ENCODE results near the gene ECE1. TPM values are rescaled to one million over a fixed set of nuclear protein-coding genes. Genes with fewer than 3 reads are reported as not detected.

The ECE1 gene
- total and polyA plus RNA-seq, 9 of the 15 experiments (the other 6 are each of a cell fraction or from before 2014, with no cell fraction given) = 0.56 to 34.8 (median 11.0) TPM

DNA sequence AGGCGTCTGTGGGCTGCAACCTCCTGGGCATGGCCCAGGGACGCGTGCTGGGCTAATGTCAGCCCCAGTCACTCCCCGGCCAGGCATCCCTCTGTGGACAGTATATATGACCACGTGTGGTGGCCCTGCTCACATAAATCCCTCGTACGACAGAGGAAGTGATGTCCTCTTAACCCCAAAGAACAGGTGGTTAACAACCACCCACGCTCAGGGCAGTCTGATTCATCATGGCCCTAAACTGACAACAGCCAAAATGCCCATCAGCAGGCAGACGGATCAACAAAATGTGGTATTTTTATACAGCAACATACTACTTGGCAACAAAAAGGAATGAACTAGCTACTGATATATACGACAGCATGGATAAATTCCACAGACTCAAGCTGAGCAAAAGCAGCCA is 51.0 kb downstream of the ECE1 start:
- DNase-seq (ENCODE audit: extremely low read depth in 1 of 4, low spot score in 3 of 4) (no peak), FAIRE-seq (no peak), ATAC-seq (no peak; the same call in 2 of the 3 replicates)
- peak overlapping the region in 1 of 2 experiments; percentile 42; a peak in 1 of 4 replicates for H3K9ac ChIP-seq (ENCODE audit: insufficient read depth in 1 of 2, low read depth in 2 of 2, low read length in 2 of 2)
- 64% methylated on average over 10 of the region's 10 CpGs for WGBS (ENCODE audit: insufficient coverage, low coverage, missing lambda C conversion rate)
- H3K4me3 ChIP-seq = no peak overlapping the region
- H3K36me3 ChIP-seq (ENCODE audit: control insufficient read depth, insufficient read depth, low read length) = peaks cover 7% of the 10 kb centered on the region; the same call in 1 of the 3 replicates
- POLR2A ChIA-PET = interaction anchor here (1.7 kb wide), 1 partner anchor 16 kb away, joined by 4 read pairs; no protein-coding TSS in a partner anchor
- CTCF ChIA-PET (ENCODE audit: low intra/inter-chr PET ratio) = no interaction called here
- in situ Hi-C loops (cut with MboI) = no loop called here
- intact Hi-C loops (cut with micrococcal nuclease) = loop anchor here (5.0 kb wide), 1 partner anchor 418 kb away; no protein-coding TSS in a partner anchor
- no peaks in the 10 kb centered on the region for H4K20me1 ChIP-seq (replicated peaks; ENCODE audit: control insufficient read depth, insufficient read depth, low read length)
- no peak overlapping the region for H2AFZ ChIP-seq (ENCODE audit: low read depth, low read length)
- BruUV-seq (replicated peaks) = no TSS peak
- H3K4me1 ChIP-seq (replicated peaks in 1 of 2; ENCODE audit: control insufficient read depth in 2 of 2, insufficient read depth in 2 of 2, low read length in 2 of 2) = no peaks in the 10 kb centered on the region
- no peak overlapping the region for H3K27ac ChIP-seq (ENCODE audit: extremely low read depth, low read depth, low read length)
- H3K9me3 ChIP-seq (replicated peaks; ENCODE audit: control insufficient read depth, insufficient read depth, low read depth, low read length) = no peaks in the 10 kb centered on the region
- TF ChIP-seq MEIS2 (IDR thresholded peaks at IDR 0.05; ENCODE audit: partially characterized antibody) (peak; percentile 4), TAL1 (IDR thresholded peaks at IDR 0.05) (no peak), NCOA6 (IDR thresholded peaks at IDR 0.05) (no peak), EGR1 (conservative IDR thresholded peaks at IDR 0.05) (peak; percentile 68), CBFA2T3 (IDR thresholded peaks at IDR 0.05) (0 out of 2 replicates have a peak, but pooled peaks have one; percentile 14)
- no peak overlapping the region for H3K4me2 ChIP-seq (ENCODE audit: insufficient read depth, low read length)
- H3K79me2 ChIP-seq (ENCODE audit: control insufficient read depth, insufficient read depth, low read length) = no peaks in the 10 kb centered on the region
- H3K27me3 ChIP-seq (ENCODE audit: control insufficient read depth in 2 of 2, insufficient read depth in 2 of 2, low read length in 2 of 2) = no peaks in the 10 kb centered on the region
- no peaks in the 10 kb centered on the region for H3K9me1 ChIP-seq (ENCODE audit: control insufficient read depth, insufficient read depth, low read length)

DNA sequence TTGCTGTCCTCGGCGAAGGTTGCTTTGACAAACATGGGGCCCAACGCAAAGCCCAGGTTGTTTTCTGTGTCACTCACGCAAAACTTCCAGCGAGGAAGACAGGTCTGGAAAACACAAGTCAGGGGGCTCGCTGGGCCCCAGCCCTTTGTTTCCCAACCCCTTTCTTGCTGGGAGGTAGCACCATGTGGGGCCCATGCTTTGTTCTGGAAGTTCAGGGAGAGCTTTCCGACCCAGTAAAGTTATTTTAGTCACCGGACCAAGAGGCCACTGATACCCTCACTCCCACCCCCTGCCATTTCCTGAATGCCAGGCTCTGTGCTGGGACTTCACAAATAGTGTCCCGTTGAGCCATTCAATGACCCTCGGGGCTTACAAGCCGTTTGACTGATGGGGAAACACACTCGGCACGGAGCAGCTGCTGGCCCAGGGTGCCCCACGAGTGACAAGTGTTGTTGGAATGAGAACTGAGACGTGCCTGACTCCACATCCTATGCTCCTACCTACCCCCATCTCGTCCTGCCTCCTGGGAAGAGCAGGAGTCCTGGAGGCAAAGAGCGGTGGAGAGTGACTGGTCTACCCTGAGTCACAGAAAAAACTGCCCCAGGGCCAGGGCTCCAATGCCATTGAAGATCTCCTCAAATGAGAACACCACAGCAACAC is 52.0 kb downstream of the ECE1 start:
- DNase-seq (ENCODE audit: extremely low read depth in 1 of 4, low spot score in 3 of 4) (no peak), FAIRE-seq (no peak), ATAC-seq (no peak)
- H3K36me3 ChIP-seq (ENCODE audit: control insufficient read depth, insufficient read depth, low read length) = 0 out of 3 replicates have a peak, but pooled peaks cover 5% of the 10 kb centered on the region
- WGBS (ENCODE audit: insufficient coverage, low coverage, missing lambda C conversion rate) = 57% methylated on average over 17 of the region's 17 CpGs
- intact Hi-C loops (cut with micrococcal nuclease) (loop anchor here (5.0 kb wide), 1 partner anchor 419 kb away; no protein-coding TSS in a partner anchor), in situ Hi-C loops (cut with MboI) (no loop called here)
- no peaks in the 10 kb centered on the region for H3K9me3 ChIP-seq (replicated peaks; ENCODE audit: control insufficient read depth, insufficient read depth, low read depth, low read length)
- BruUV-seq (replicated peaks) = no TSS peak
- H2AFZ ChIP-seq (ENCODE audit: low read depth, low read length) = no peak overlapping the region
- H3K9ac ChIP-seq (ENCODE audit: insufficient read depth in 1 of 2, low read depth in 2 of 2, low read length in 2 of 2) = peak overlapping the region in 1 of 2 experiments; percentile 72; a peak in 2 of 4 replicates
- no peaks in the 10 kb centered on the region for H3K79me2 ChIP-seq (ENCODE audit: control insufficient read depth, insufficient read depth, low read length)
- no peaks in the 10 kb centered on the region for H3K4me1 ChIP-seq (replicated peaks in 1 of 2; ENCODE audit: control insufficient read depth in 2 of 2, insufficient read depth in 2 of 2, low read length in 2 of 2)
- H3K4me3 ChIP-seq = no peak overlapping the region
- CTCF ChIA-PET (ENCODE audit: low intra/inter-chr PET ratio) = no interaction called here
- POLR2A ChIA-PET = interaction anchor here (0.7 kb wide), 1 partner anchor 11 kb away, joined by 3 read pairs; no protein-coding TSS in a partner anchor
- no peak overlapping the region for H3K4me2 ChIP-seq (ENCODE audit: insufficient read depth, low read length)
- no peak overlapping the region for H3K27ac ChIP-seq (ENCODE audit: extremely low read depth, low read depth, low read length)
- H4K20me1 ChIP-seq (replicated peaks; ENCODE audit: control insufficient read depth, insufficient read depth, low read length) = no peaks in the 10 kb centered on the region
- no peaks in the 10 kb centered on the region for H3K27me3 ChIP-seq (ENCODE audit: control insufficient read depth in 2 of 2, insufficient read depth in 2 of 2, low read length in 2 of 2)
- H3K9me1 ChIP-seq (ENCODE audit: control insufficient read depth, insufficient read depth, low read length) = no peaks in the 10 kb centered on the region
- TF ChIP-seq CBX5 (IDR thresholded peaks at IDR 0.05; ENCODE audit: borderline replicate concordance, low read depth) = no peak
- TF ChIP-seq, protein P1, sequence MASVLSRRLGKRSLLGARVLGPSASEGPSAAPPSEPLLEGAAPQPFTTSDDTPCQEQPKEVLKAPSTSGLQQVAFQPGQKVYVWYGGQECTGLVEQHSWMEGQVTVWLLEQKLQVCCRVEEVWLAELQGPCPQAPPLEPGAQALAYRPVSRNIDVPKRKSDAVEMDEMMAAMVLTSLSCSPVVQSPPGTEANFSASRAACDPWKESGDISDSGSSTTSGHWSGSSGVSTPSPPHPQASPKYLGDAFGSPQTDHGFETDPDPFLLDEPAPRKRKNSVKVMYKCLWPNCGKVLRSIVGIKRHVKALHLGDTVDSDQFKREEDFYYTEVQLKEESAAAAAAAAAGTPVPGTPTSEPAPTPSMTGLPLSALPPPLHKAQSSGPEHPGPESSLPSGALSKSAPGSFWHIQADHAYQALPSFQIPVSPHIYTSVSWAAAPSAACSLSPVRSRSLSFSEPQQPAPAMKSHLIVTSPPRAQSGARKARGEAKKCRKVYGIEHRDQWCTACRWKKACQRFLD (CRISPR knock-in tag; IDR thresholded peaks at IDR 0.05) = no peak
- no peak for TF ChIP-seq FOXK1 (CRISPR knock-in tag; IDR thresholded peaks at IDR 0.05; ENCODE audit: borderline replicate concordance)
